DOHH2 (cell line): ENCODE measurements around the gene PRLH.

Source experiments
- H3F3A ChIP-seq: fragments of 200-600 bp; sonication (generic), shearing (Covaris generic); 2 replicates; pipeline ENCODE4 v1.6.0; 2016; ENCODE audit warnings: antibody characterized with exemption, mild to moderate bottlenecking; ENCODE audit not compliant: control insufficient read depth, insufficient read depth
- H3K27ac ChIP-seq: fragments of 200-600 bp; sonication (generic); 2 replicates; pipeline ENCODE4 v1.5.1; 2014; ENCODE audit warnings: low read depth, mild to moderate bottlenecking, low read length, moderate library complexity
- H3K27me3 ChIP-seq: fragments of 200-600 bp; sonication (generic); 2 replicates; pipeline ENCODE4 v1.6.1; 2014; ENCODE audit warnings: mild to moderate bottlenecking, low read length, mixed read lengths; ENCODE audit not compliant: control insufficient read depth
- H3K36me3 ChIP-seq: fragments of 200-600 bp; sonication (generic); 2 replicates; pipeline ENCODE4 v1.6.1; 2014; ENCODE audit warnings: mild to moderate bottlenecking, low read length, moderate library complexity, mixed read lengths; ENCODE audit not compliant: control insufficient read depth
- H3K4me1 ChIP-seq: fragments of 200-600 bp; sonication (generic); 2 replicates; pipeline ENCODE4 v1.6.1; 2014; ENCODE audit warnings: mild to moderate bottlenecking, low read length, mixed read lengths; ENCODE audit not compliant: control insufficient read depth
- H3K4me2 ChIP-seq: fragments of 200-600 bp; sonication (generic); 2 replicates; pipeline ENCODE4 v1.6.0; 2014; ENCODE audit warnings: mild to moderate bottlenecking, low read length, moderate library complexity
- H3K4me3 ChIP-seq: fragments of 200-600 bp; sonication (generic); 2 replicates; pipeline ENCODE4 v1.5.1; 2014; ENCODE audit warnings: mild to moderate bottlenecking, low read length, mixed read lengths
- H3K79me2 ChIP-seq: fragments of 200-600 bp; sonication (generic); 2 replicates; pipeline ENCODE4 v1.6.1; 2014; ENCODE audit warnings: mild to moderate bottlenecking, low read length, mixed read lengths; ENCODE audit not compliant: control insufficient read depth
- H3K9me2 ChIP-seq: fragments of 200-600 bp; sonication (generic); replicated peaks from 2 replicates; pipeline ENCODE4 v1.6.1; 2014; ENCODE audit warnings: mild to moderate bottlenecking, low read length, mixed read lengths; ENCODE audit not compliant: control insufficient read depth
- H3K9me3 ChIP-seq: fragments of 200-600 bp; sonication (generic); 2 replicates; pipeline ENCODE4 v1.6.1; 2014; ENCODE audit warnings: antibody characterized with exemption, low read length, mixed read lengths; ENCODE audit not compliant: control insufficient read depth, insufficient read depth
- H4K20me1 ChIP-seq: fragments of 200-600 bp; sonication (generic); 2 replicates; pipeline ENCODE4 v1.6.0; 2014; ENCODE audit warnings: low read depth, mild to moderate bottlenecking, antibody characterized with exemption, low read length, moderate library complexity; ENCODE audit not compliant: control insufficient read depth, insufficient read depth
- EZH2phosphoT487 ChIP-seq: fragments of 200-600 bp; sonication (generic); IDR thresholded peaks from 2 replicates; pipeline ENCODE4 v1.6.1; 2017; ENCODE audit warnings: borderline replicate concordance, mild to moderate bottlenecking, antibody characterized with exemption, low read length, moderate library complexity, mixed read lengths
- TF ChIP-seq, protein P1 (sequence below): fragments of 200-600 bp; sonication (generic); IDR thresholded peaks from one replicate; pipeline ENCODE4 v1.5.1; 2014; ENCODE audit warnings: antibody characterized with exemption, mild to moderate bottlenecking, low read depth, low read length; ENCODE audit not compliant: poor library complexity, severe bottlenecking

PRLH gene

DNA sequence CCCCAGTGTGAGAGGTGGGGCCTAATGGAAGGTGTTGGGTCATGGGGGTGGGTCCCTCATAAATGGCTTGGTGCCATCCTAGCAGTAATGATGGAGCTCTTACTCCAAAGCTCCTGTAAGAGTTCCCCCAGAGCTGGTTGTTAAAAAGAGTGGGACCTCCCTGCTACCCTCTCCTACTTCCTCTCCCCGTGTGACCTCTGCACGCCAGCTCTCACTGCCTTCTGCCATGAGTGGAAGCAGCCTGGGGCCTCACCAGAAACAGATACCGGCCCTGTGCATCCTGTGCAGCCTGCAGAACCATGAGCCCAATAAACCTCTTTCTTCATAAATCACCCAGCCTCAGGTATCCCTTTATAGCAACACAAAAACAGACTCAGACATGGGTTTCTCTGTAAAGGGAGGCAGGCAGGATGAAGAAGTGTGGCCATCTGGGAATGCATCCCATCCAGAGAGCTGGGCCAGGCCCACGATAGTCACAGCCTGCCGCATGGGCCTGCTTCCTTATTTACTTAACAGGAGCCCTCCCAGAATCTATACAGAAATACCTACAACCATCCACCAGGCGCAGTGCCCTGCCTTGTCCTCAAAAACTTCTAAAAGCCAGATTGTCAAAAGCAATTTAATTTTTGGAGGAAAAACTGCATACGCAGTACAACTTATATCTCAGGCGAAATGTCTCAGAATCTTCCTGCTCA lies 7.5 kb downstream of the PRLH start:
- H4K20me1 ChIP-seq, result no peaks in the 10 kb centered on the region
- H3K9me2 ChIP-seq, result no peaks in the 10 kb centered on the region
- H3K36me3 ChIP-seq, result no peaks in the 10 kb centered on the region
- no peaks in the 10 kb centered on the region for H3K4me1 ChIP-seq
- H3K27me3 ChIP-seq, result peaks cover 3% of the 10 kb centered on the region; the same call in 1 of the 2 replicates
- no peak overlapping the region for H3K27ac ChIP-seq
- H3K9me3 ChIP-seq, result no peaks in the 10 kb centered on the region
- no peak overlapping the region for H3K4me2 ChIP-seq
- no peaks in the 10 kb centered on the region for H3K79me2 ChIP-seq
- no peak overlapping the region for H3K4me3 ChIP-seq
- H3F3A ChIP-seq, result no peaks in the 10 kb centered on the region
- TF ChIP-seq, protein P1, sequence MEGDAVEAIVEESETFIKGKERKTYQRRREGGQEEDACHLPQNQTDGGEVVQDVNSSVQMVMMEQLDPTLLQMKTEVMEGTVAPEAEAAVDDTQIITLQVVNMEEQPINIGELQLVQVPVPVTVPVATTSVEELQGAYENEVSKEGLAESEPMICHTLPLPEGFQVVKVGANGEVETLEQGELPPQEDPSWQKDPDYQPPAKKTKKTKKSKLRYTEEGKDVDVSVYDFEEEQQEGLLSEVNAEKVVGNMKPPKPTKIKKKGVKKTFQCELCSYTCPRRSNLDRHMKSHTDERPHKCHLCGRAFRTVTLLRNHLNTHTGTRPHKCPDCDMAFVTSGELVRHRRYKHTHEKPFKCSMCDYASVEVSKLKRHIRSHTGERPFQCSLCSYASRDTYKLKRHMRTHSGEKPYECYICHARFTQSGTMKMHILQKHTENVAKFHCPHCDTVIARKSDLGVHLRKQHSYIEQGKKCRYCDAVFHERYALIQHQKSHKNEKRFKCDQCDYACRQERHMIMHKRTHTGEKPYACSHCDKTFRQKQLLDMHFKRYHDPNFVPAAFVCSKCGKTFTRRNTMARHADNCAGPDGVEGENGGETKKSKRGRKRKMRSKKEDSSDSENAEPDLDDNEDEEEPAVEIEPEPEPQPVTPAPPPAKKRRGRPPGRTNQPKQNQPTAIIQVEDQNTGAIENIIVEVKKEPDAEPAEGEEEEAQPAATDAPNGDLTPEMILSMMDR, result no peak
- TF ChIP-seq EZH2phosphoT487, result no peak

DNA sequence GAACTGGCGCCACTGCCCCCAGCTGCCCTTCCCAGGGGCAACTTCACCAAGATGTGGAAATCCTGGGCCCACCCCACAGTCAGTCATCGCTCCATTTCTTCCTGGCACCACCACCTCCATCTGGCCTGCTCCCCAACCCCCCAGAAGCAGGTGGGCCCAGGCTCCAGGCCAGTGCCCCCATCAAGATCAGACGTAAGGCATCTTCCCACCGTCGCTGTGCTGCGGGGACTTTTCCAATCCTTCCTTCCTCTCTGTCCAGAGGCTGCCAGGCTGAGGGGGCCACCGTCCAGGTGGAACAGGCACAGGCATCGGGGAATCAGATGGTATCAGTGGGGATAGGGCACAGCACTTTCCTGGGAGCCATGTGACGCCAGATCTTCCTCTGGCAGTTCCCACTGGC lies 8.1 kb downstream of the PRLH start:
- no peaks in the 10 kb centered on the region for H3K79me2 ChIP-seq
- H3K27me3 ChIP-seq, result peaks cover 3% of the 10 kb centered on the region; the same call in 1 of the 2 replicates
- H3K4me1 ChIP-seq, result no peaks in the 10 kb centered on the region
- H3K9me2 ChIP-seq, result no peaks in the 10 kb centered on the region
- H3K27ac ChIP-seq, result no peak overlapping the region
- no peaks in the 10 kb centered on the region for H3F3A ChIP-seq
- no peaks in the 10 kb centered on the region for H4K20me1 ChIP-seq
- no peak for TF ChIP-seq EZH2phosphoT487
- TF ChIP-seq, protein P1, result no peak
- H3K4me3 ChIP-seq, result no peak overlapping the region
- no peaks in the 10 kb centered on the region for H3K9me3 ChIP-seq
- no peaks in the 10 kb centered on the region for H3K36me3 ChIP-seq
- H3K4me2 ChIP-seq, result no peak overlapping the region

DNA sequence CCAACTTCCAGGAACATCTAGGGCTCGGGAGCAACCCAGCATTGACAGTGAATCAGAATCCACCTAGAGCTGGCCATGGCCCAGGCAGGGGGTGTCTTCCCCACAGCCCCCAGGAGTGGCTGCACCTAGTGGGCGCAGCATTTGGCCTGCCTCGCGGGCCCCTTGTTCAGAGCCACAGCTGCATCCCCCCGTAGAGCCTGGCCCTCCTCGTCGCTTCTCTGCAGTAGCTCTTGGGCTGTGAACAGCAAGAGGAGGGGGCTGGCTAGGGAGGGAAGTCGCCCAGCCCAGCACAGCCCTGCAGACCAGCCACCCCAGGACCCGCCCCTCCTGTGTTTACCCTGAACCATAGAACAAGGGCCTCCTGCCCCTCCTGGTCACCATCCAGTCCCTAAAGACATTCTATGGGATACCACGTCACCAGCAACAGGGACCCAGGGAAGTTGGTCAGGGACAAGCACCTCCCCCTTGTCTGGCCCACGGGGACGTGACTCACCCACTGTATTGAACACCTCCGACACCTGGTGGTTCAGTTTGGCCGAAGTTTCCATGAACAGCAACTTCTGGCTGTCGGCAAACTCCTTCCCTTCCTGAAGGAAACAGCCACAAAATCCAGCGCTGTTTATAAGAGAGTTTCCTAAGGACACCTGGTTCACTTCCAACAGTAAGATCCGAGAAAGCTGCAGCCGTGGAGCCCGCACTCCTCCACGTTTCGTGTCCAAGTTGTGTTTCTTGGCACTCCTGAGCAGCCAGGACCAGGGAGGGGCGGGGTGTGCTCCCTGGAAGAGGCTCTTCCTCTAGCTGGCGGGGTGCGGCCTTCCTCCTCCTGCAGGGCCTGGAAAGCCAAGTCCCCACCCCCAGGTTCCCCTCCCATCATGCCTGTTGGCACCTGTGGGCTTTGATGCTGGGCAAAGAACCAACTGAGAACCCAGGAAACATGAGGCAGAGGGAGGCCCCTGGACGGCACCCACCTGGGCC lies 8.8 kb downstream of the PRLH start:
- Histone ChIP-seq H3K36me3 (no peaks in the 10 kb centered on the region), H3K4me3 (no peak overlapping the region), H3K9me2 (no peaks in the 10 kb centered on the region), H3K79me2 (no peaks in the 10 kb centered on the region), H3K27ac (no peak overlapping the region), H3K27me3 (peaks cover 7% of the 10 kb centered on the region; the same call in 1 of the 2 replicates), H3K4me1 (no peaks in the 10 kb centered on the region), H4K20me1 (no peaks in the 10 kb centered on the region), H3K9me3 (no peaks in the 10 kb centered on the region), H3K4me2 (no peak overlapping the region), H3F3A (no peaks in the 10 kb centered on the region)
- TF ChIP-seq EZH2phosphoT487, result no peak
- TF ChIP-seq, protein P1, result no peak
